Lower leg skin (tissue), 3 donors: ENCODE results near the gene DIP2C.

ENCODE experiments used
- CTCF ChIP-seq, 3 donors: fragments of 450-650 bp; IDR thresholded peaks; one replicate each; pipeline ENCODE4 v1.5.1; 2016; ENCODE audit warnings: antibody characterized with exemption in 3 of 3, mild to moderate bottlenecking in 3 of 3, moderate library complexity in 2 of 3
- POLR2A ChIP-seq, 2 donors: fragments of 450-650 bp; IDR thresholded peaks; one replicate each; pipeline ENCODE4 v1.6.1; 2016 to 2017; ENCODE audit warnings: antibody characterized with exemption in 2 of 2, mild to moderate bottlenecking in 1 of 2, moderate library complexity in 1 of 2

- TF ChIP-seq CTCF (IDR thresholded peaks at IDR 0.05) (no peak), POLR2A (IDR thresholded peaks at IDR 0.05) (no peak)
Observed at GRCh38 chr10:600876-601659, 88.4 kb downstream of the DIP2C start.
